G401.6 (cell line): Measurements from ENCODE around the gene CCL22.
"Not testable (repeated sequence)": the region's sequence is repeated elsewhere in the genome, so short reads cannot be mapped to it uniquely, and the experiment has no call there.

Source experiments
- FAIRE-seq: peaks from 2 replicates; lab custom pipeline; 2012; peaks lifted over from hg19 to GRCh38; lab: Jason Lieb, UNC

The CCL22 gene

GRCh38 chr16:57348327-57348726, 10.3 kb upstream of the CCL22 start:
- no peak for FAIRE-seq

- FAIRE-seq = no peak
Observed at GRCh38 chr16:57349212-57350031, 9.2 kb upstream of the CCL22 start.

- FAIRE-seq = no peak
Observed at GRCh38 chr16:57352636-57353047, 5.9 kb upstream of the CCL22 start.

GRCh38 chr16:57354311-57354710, 4.3 kb upstream of the CCL22 start:
- FAIRE-seq = no peak

GRCh38 chr16:57355898-57356414, 2.6 kb upstream of the CCL22 start:
- no peak for FAIRE-seq

- FAIRE-seq = no peak
Observed at GRCh38 chr16:57356547-57356946, 2.0 kb upstream of the CCL22 start.

GRCh38 chr16:57357330-57358085, 1.1 kb upstream of the CCL22 start:
- no peak for FAIRE-seq

GRCh38 chr16:57358086-57358420, 530 bp upstream of the CCL22 start:
- FAIRE-seq = no peak

GRCh38 chr16:57360321-57360935, 1.8 kb downstream of the CCL22 start:
- FAIRE-seq = no peak

GRCh38 chr16:57361404-57361803, 2.8 kb downstream of the CCL22 start:
- no peak for FAIRE-seq

GRCh38 chr16:57364143-57364542, 5.6 kb downstream of the CCL22 start:
- no peak for FAIRE-seq

GRCh38 chr16:57366544-57367040, 8.0 kb downstream of the CCL22 start:
- FAIRE-seq = no peak

- no peak for FAIRE-seq
Observed at GRCh38 chr16:57367116-57367752, 8.7 kb downstream of the CCL22 start.

GRCh38 chr16:57371494-57372371, 13.2 kb downstream of the CCL22 start:
- no peak for FAIRE-seq

- FAIRE-seq = no peak
Observed at GRCh38 chr16:57372372-57373116, 14.0 kb downstream of the CCL22 start, which contains the start of gene CX3CL1. CX3CL1 (plus strand) TSS chr16:57372490; CDS start chr16:57372569, 79 bp downstream.

- FAIRE-seq = no peak
Observed at GRCh38 chr16:57373117-57373947, 14.7 kb downstream of the CCL22 start.

- FAIRE-seq = no peak
Observed at GRCh38 chr16:57374067-57374534, 15.5 kb downstream of the CCL22 start.

- not testable (repeated sequence) for FAIRE-seq
Observed at GRCh38 chr16:57374925-57375465, 16.4 kb downstream of the CCL22 start.

GRCh38 chr16:57376313-57376818, 17.8 kb downstream of the CCL22 start:
- no peak for FAIRE-seq
